HL-60 (cell line): ENCODE measurements around the gene DLGAP5.

Source experiments
- CTCF ChIP-seq: IDR thresholded peaks from one replicate; pipeline ENCODE4 v1.5.1; 2011; ENCODE audit warnings: low read length, control low read depth, inconsistent platforms; ENCODE audit not compliant: insufficient read depth
- GABPA ChIP-seq: IDR thresholded peaks from 2 replicates; pipeline ENCODE4 v1.6.1; 2012; ENCODE audit warnings: low read depth
- POLR2AphosphoS5 ChIP-seq: IDR thresholded peaks from 2 replicates; pipeline ENCODE4 v1.6.1; 2012; ENCODE audit warnings: low read depth
- SPI1 ChIP-seq: IDR thresholded peaks from 2 replicates; pipeline ENCODE4 v1.6.1; 2012; ENCODE audit warnings: low read depth, mild to moderate bottlenecking, borderline replicate concordance
- TF ChIP-seq, protein P1 (sequence below): IDR thresholded peaks from 2 replicates; pipeline ENCODE4 v1.6.1; 2012; ENCODE audit warnings: low read depth; ENCODE audit not compliant: insufficient replicate concordance

- TF ChIP-seq CTCF (no peak), POLR2AphosphoS5 (no peak), SPI1 (no peak), GABPA (no peak)
- TF ChIP-seq, protein P1, sequence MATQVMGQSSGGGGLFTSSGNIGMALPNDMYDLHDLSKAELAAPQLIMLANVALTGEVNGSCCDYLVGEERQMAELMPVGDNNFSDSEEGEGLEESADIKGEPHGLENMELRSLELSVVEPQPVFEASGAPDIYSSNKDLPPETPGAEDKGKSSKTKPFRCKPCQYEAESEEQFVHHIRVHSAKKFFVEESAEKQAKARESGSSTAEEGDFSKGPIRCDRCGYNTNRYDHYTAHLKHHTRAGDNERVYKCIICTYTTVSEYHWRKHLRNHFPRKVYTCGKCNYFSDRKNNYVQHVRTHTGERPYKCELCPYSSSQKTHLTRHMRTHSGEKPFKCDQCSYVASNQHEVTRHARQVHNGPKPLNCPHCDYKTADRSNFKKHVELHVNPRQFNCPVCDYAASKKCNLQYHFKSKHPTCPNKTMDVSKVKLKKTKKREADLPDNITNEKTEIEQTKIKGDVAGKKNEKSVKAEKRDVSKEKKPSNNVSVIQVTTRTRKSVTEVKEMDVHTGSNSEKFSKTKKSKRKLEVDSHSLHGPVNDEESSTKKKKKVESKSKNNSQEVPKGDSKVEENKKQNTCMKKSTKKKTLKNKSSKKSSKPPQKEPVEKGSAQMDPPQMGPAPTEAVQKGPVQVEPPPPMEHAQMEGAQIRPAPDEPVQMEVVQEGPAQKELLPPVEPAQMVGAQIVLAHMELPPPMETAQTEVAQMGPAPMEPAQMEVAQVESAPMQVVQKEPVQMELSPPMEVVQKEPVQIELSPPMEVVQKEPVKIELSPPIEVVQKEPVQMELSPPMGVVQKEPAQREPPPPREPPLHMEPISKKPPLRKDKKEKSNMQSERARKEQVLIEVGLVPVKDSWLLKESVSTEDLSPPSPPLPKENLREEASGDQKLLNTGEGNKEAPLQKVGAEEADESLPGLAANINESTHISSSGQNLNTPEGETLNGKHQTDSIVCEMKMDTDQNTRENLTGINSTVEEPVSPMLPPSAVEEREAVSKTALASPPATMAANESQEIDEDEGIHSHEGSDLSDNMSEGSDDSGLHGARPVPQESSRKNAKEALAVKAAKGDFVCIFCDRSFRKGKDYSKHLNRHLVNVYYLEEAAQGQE: no peak
These were observed 69.6 kb downstream of the DLGAP5 start for GRCh38 chr14:55121628-55122439.
